Measurements from ENCODE around the gene F12. TPM values are rescaled to one million over a fixed set of nuclear protein-coding genes. Genes with fewer than 3 reads are reported as not detected.
A peak's percentile ranks its signal among the peaks of the same experiment; 100 is the strongest.
"Not testable (repeated sequence)": the region's sequence is repeated elsewhere in the genome, so short reads cannot be mapped to it uniquely, and the experiment has no call there.

The F12 gene
- total and polyA plus RNA-seq, 4 donors, result 0.23 to 1.8 (median 0.33) TPM; not detected in 1

GRCh38 chr5:177376107-177376506 lies 33.3 kb downstream of the F12 start:
- intact Hi-C loops (cut with DNase I), result no loop called here

GRCh38 chr5:177375516-177375915 lies 33.8 kb downstream of the F12 start:
- ATAC-seq (ENCODE audit: low FRiP score); H3K36me3 ChIP-seq (ENCODE audit: control insufficient read depth in 1 of 2, insufficient read depth in 2 of 2, low read length in 1 of 2); DNase-seq; intact Hi-C loops (cut with DNase I); H3K4me3 ChIP-seq (ENCODE audit: low read length in 2 of 2); H3K4me1 ChIP-seq (ENCODE audit: control insufficient read depth in 1 of 2, insufficient read depth in 2 of 2, low read length in 2 of 2); H3K27ac ChIP-seq (ENCODE audit: low read depth in 1 of 2, low read length in 2 of 2); H3K27me3 ChIP-seq (ENCODE audit: control insufficient read depth in 1 of 2, insufficient read depth in 2 of 2, low read length in 1 of 2); H3K9me3 ChIP-seq (ENCODE audit: control insufficient read depth, low read length): not testable (repeated sequence)
- WGBS, 2 donors, result 87 to 92% methylated on average over 5 of the region's 5 CpGs

More at GRCh38 chr5:177376107-177376506, 33.3 kb downstream of the F12 start:
- no peaks in the 10 kb centered on the region for H3K36me3 ChIP-seq (ENCODE audit: control insufficient read depth in 1 of 2, insufficient read depth in 2 of 2, low read length in 1 of 2)
- H3K4me1 ChIP-seq (ENCODE audit: control insufficient read depth in 1 of 2, insufficient read depth in 2 of 2, low read length in 2 of 2), result no peaks in the 10 kb centered on the region
- no peak overlapping the region for H3K27ac ChIP-seq (ENCODE audit: low read depth in 1 of 2, low read length in 2 of 2)
- no peaks in the 10 kb centered on the region for H3K9me3 ChIP-seq (ENCODE audit: control insufficient read depth, low read length)
- no peaks in the 10 kb centered on the region for H3K27me3 ChIP-seq (ENCODE audit: control insufficient read depth in 1 of 2, insufficient read depth in 2 of 2, low read length in 1 of 2)
- DNase-seq (no peak), ATAC-seq (ENCODE audit: low FRiP score) (no peak)
- 88 to 90% methylated on average over 11 of the region's 11 CpGs for WGBS, 2 donors
- no peak overlapping the region for H3K4me3 ChIP-seq (ENCODE audit: low read length in 2 of 2)

GRCh38 chr5:177374211-177374610 lies 35.2 kb downstream of the F12 start:
- Histone ChIP-seq H3K36me3 (ENCODE audit: control insufficient read depth in 1 of 2, insufficient read depth in 2 of 2, low read length in 1 of 2) (no peaks in the 10 kb centered on the region), H3K27me3 (ENCODE audit: control insufficient read depth in 1 of 2, insufficient read depth in 2 of 2, low read length in 1 of 2) (no peaks in the 10 kb centered on the region), H3K4me1 (ENCODE audit: control insufficient read depth in 1 of 2, insufficient read depth in 2 of 2, low read length in 2 of 2) (no peaks in the 10 kb centered on the region), H3K27ac (ENCODE audit: low read depth in 1 of 2, low read length in 2 of 2) (no peak overlapping the region), H3K4me3 (ENCODE audit: low read length in 2 of 2) (no peak overlapping the region), H3K9me3 (ENCODE audit: control insufficient read depth, low read length) (no peaks in the 10 kb centered on the region)
- intact Hi-C loops (cut with DNase I), result no loop called here
- WGBS, 2 donors, result 68 to 69% methylated on average over 5 of the region's 5 CpGs
- no peak for ATAC-seq (ENCODE audit: low FRiP score)
- DNase-seq, result no peak

- no peaks in the 10 kb centered on the region for H3K27me3 ChIP-seq (ENCODE audit: control insufficient read depth in 1 of 2, insufficient read depth in 2 of 2, low read length in 1 of 2)
- 54 to 55% methylated on average over 6 of the region's 6 CpGs for WGBS, 2 donors
- H3K9me3 ChIP-seq (ENCODE audit: control insufficient read depth, low read length), result no peaks in the 10 kb centered on the region
- H3K27ac ChIP-seq (ENCODE audit: low read depth in 1 of 2, low read length in 2 of 2), result no peak overlapping the region
- no peak for ATAC-seq (ENCODE audit: low FRiP score)
- no peak for DNase-seq
- H3K36me3 ChIP-seq (ENCODE audit: control insufficient read depth in 1 of 2, insufficient read depth in 2 of 2, low read length in 1 of 2), result no peaks in the 10 kb centered on the region
- intact Hi-C loops (cut with DNase I), result no loop called here
- H3K4me3 ChIP-seq (ENCODE audit: low read length in 2 of 2), result no peak overlapping the region
- no peaks in the 10 kb centered on the region for H3K4me1 ChIP-seq (ENCODE audit: control insufficient read depth in 1 of 2, insufficient read depth in 2 of 2, low read length in 2 of 2)
These were observed 35.6 kb downstream of the F12 start for GRCh38 chr5:177373806-177374205.

GRCh38 chr5:177372910-177373309 lies 36.5 kb downstream of the F12 start:
- no peaks in the 10 kb centered on the region for H3K36me3 ChIP-seq (ENCODE audit: control insufficient read depth in 1 of 2, insufficient read depth in 2 of 2, low read length in 1 of 2)
- no peak overlapping the region for H3K4me3 ChIP-seq (ENCODE audit: low read length in 2 of 2)
- DNase-seq, result no peak
- intact Hi-C loops (cut with DNase I), result no loop called here
- H3K27ac ChIP-seq (ENCODE audit: low read depth in 1 of 2, low read length in 2 of 2), result no peak overlapping the region
- WGBS, 2 donors, result 90 to 97% methylated on average over 6 of the region's 6 CpGs
- H3K9me3 ChIP-seq (ENCODE audit: control insufficient read depth, low read length), result no peaks in the 10 kb centered on the region
- H3K4me1 ChIP-seq (ENCODE audit: control insufficient read depth in 1 of 2, insufficient read depth in 2 of 2, low read length in 2 of 2), result no peaks in the 10 kb centered on the region
- no peak for ATAC-seq (ENCODE audit: low FRiP score)
- H3K27me3 ChIP-seq (ENCODE audit: control insufficient read depth in 1 of 2, insufficient read depth in 2 of 2, low read length in 1 of 2), result no peaks in the 10 kb centered on the region

- Histone ChIP-seq H3K4me1 (ENCODE audit: control insufficient read depth in 1 of 2, insufficient read depth in 2 of 2, low read length in 2 of 2) (no peaks in the 10 kb centered on the region), H3K27me3 (ENCODE audit: control insufficient read depth in 1 of 2, insufficient read depth in 2 of 2, low read length in 1 of 2) (no peaks in the 10 kb centered on the region), H3K36me3 (ENCODE audit: control insufficient read depth in 1 of 2, insufficient read depth in 2 of 2, low read length in 1 of 2) (no peaks in the 10 kb centered on the region), H3K27ac (ENCODE audit: low read depth in 1 of 2, low read length in 2 of 2) (no peak overlapping the region), H3K9me3 (ENCODE audit: control insufficient read depth, low read length) (no peaks in the 10 kb centered on the region), H3K4me3 (ENCODE audit: low read length in 2 of 2) (no peak overlapping the region)
- 93 to 94% methylated on average over 12 of the region's 12 CpGs for WGBS, 2 donors
- intact Hi-C loops (cut with DNase I), result no loop called here
- no peak for DNase-seq
- ATAC-seq (ENCODE audit: low FRiP score), result no peak
These were observed 37.1 kb downstream of the F12 start for GRCh38 chr5:177372034-177372896.

GRCh38 chr5:177371120-177372033 lies 38.0 kb downstream of the F12 start:
- Histone ChIP-seq H3K36me3 (ENCODE audit: control insufficient read depth in 1 of 2, insufficient read depth in 2 of 2, low read length in 1 of 2) (no peaks in the 10 kb centered on the region), H3K9me3 (ENCODE audit: control insufficient read depth, low read length) (no peaks in the 10 kb centered on the region), H3K4me3 (ENCODE audit: low read length in 2 of 2) (peak overlapping the region in 1 of 2 donors; percentile 9), H3K4me1 (ENCODE audit: control insufficient read depth in 1 of 2, insufficient read depth in 2 of 2, low read length in 2 of 2) (no peaks in the 10 kb centered on the region), H3K27ac (ENCODE audit: low read depth in 1 of 2, low read length in 2 of 2) (no peak overlapping the region), H3K27me3 (ENCODE audit: control insufficient read depth in 1 of 2, insufficient read depth in 2 of 2, low read length in 1 of 2) (no peaks in the 10 kb centered on the region)
- DNase-seq (no peak), ATAC-seq (ENCODE audit: low FRiP score) (no peak)
- intact Hi-C loops (cut with DNase I), result no loop called here
- WGBS, 2 donors, result 60 to 64% methylated on average over 22 to 26 of the region's 26 CpGs

GRCh38 chr5:177370488-177371119 lies 38.8 kb downstream of the F12 start:
- ATAC-seq (ENCODE audit: low FRiP score) (peak; percentile 69), DNase-seq (peak; percentile 85 to 90)
- intact Hi-C loops (cut with DNase I), result no loop called here
- Histone ChIP-seq H3K36me3 (ENCODE audit: control insufficient read depth in 1 of 2, insufficient read depth in 2 of 2, low read length in 1 of 2) (no peaks in the 10 kb centered on the region), H3K4me1 (ENCODE audit: control insufficient read depth in 1 of 2, insufficient read depth in 2 of 2, low read length in 2 of 2) (no peaks in the 10 kb centered on the region), H3K9me3 (ENCODE audit: control insufficient read depth, low read length) (no peaks in the 10 kb centered on the region), H3K4me3 (ENCODE audit: low read length in 2 of 2) (peak overlapping the region in 1 of 2 donors; percentile 9), H3K27me3 (ENCODE audit: control insufficient read depth in 1 of 2, insufficient read depth in 2 of 2, low read length in 1 of 2) (no peaks in the 10 kb centered on the region), H3K27ac (ENCODE audit: low read depth in 1 of 2, low read length in 2 of 2) (no peak overlapping the region)
- WGBS, 2 donors, result 12 to 16% methylated on average over 24 to 42 of the region's 42 CpGs
